B cell (primary cell): ENCODE results near the gene MRPL54. TPM values are rescaled to one million over a fixed set of nuclear protein-coding genes. Genes with fewer than 3 reads are reported as not detected.
"Not testable (repeated sequence)": the region's sequence is repeated elsewhere in the genome, so short reads cannot be mapped to it uniquely, and the experiment has no call there.

Experiments
- ATAC-seq: fragments of 200-7000 bp; cut with Tn5 transposase; one replicate; pipeline ENCODE4 v1.10.0; 2021; ENCODE audit warnings: low read depth, mild to moderate bottlenecking, moderate number of reproducible peaks, moderate library complexity
- CTCF ChIA-PET: fragments of 350-600 bp; sonication (Branson Sonifier 250); formaldehyde crosslinking; loops from one replicate; lab custom pipeline; 2021; ENCODE audit warnings: antibody characterized with exemption, inconsistent platforms; lab: Charles Lee
- POLR2A ChIA-PET: fragments of 350-600 bp; sonication (Branson Sonifier 250); formaldehyde crosslinking; loops from one replicate; lab custom pipeline; 2021; ENCODE audit warnings: antibody characterized with exemption; lab: Charles Lee
- DNase-seq: peaks from one replicate; pipeline ENCODE4 v3.0.0; 2013
- H2AFZ ChIP-seq: 2 replicates; pipeline ENCODE4 v1.6.1; 2012; ENCODE audit warnings: mild to moderate bottlenecking, low read depth, low read length; ENCODE audit not compliant: insufficient read depth, poor library complexity, severe bottlenecking
- H3K27ac ChIP-seq, 2 donors: 1 replicate in 1 of 2; 2 replicates in 1 of 2; pipeline ENCODE4 v1.5.1; 2012 to 2013; ENCODE audit warnings: low read length in 2 of 2, mild to moderate bottlenecking in 2 of 2, moderate library complexity in 1 of 2
- H3K27me3 ChIP-seq, 4 experiments: fragments of 200-600 bp in 1 of 4; sonication (generic) in 1 of 4; replicated peaks in 1 of 4; 1 replicate in 2 of 4; 2 replicates in 2 of 4; pipeline versions ENCODE4 v1.6.1 to v1.7.0; 2013 to 2016; ENCODE audit warnings: low read length in 3 of 4, mild to moderate bottlenecking in 2 of 4, mixed read lengths in 1 of 4, moderate library complexity in 1 of 4; ENCODE audit not compliant: insufficient read depth in 4 of 4, control insufficient read depth in 3 of 4; ENCODE audit errors: control extremely low read depth in 1 of 4
- H3K36me3 ChIP-seq, 2 experiments: replicated peaks in 1 of 2; 1 replicate in 1 of 2; 2 replicates in 1 of 2; pipeline versions ENCODE4 v1.6.1 to v1.7.1; 2013; ENCODE audit warnings: low read length in 1 of 2; ENCODE audit not compliant: insufficient read depth in 2 of 2, control insufficient read depth in 1 of 2; ENCODE audit errors: control extremely low read depth in 1 of 2, extremely low read depth in 1 of 2
- H3K4me1 ChIP-seq, 2 donors: fragments of 200-600 bp in 1 of 2; sonication (generic) in 1 of 2; 1 replicate in 1 of 2; 2 replicates in 1 of 2; pipeline versions ENCODE4 v1.5.1 to v1.6.1; 2013 to 2017; ENCODE audit warnings: low read length in 2 of 2; ENCODE audit not compliant: control insufficient read depth in 2 of 2, insufficient read depth in 2 of 2
- H3K4me2 ChIP-seq: replicated peaks from 2 replicates; pipeline ENCODE3; 2012; ENCODE audit warnings: mild to moderate bottlenecking, low read depth, low read length; ENCODE audit not compliant: poor library complexity, severe bottlenecking
- H3K4me3 ChIP-seq, 5 experiments: fragments of 200-600 bp in 1 of 5; sonication (generic) in 1 of 5; 1 replicate in 3 of 5; 2 replicates in 2 of 5; pipeline versions ENCODE4 v1.5.1 to v1.7.0; 2011 to 2016; ENCODE audit warnings: low read length in 4 of 5, mild to moderate bottlenecking in 4 of 5, low read depth in 2 of 5, control low read depth in 1 of 5, moderate library complexity in 1 of 5; ENCODE audit not compliant: insufficient read depth in 1 of 5; ENCODE audit errors: control extremely low read depth in 1 of 5, extremely low read depth in 1 of 5
- H3K79me2 ChIP-seq: fragments of 200-600 bp; sonication (generic); one replicate; pipeline ENCODE4 v1.6.0; 2016; ENCODE audit warnings: low read length; ENCODE audit not compliant: control insufficient read depth, insufficient read depth
- H3K9ac ChIP-seq: fragments of 200-600 bp; sonication (generic); 2 replicates; pipeline ENCODE4 v1.6.1; 2017; ENCODE audit warnings: mild to moderate bottlenecking, low read length, moderate library complexity
- H3K9me3 ChIP-seq, 3 donors: one replicate each; pipeline versions ENCODE4 v1.6.1 to v1.7.1; 2013; ENCODE audit warnings: low read length in 2 of 3; ENCODE audit not compliant: control insufficient read depth in 2 of 3, insufficient read depth in 1 of 3; ENCODE audit errors: control extremely low read depth in 1 of 3
- H4K20me1 ChIP-seq: 2 replicates; pipeline ENCODE4 v1.6.0; 2012; ENCODE audit warnings: mild to moderate bottlenecking, low read length; ENCODE audit not compliant: insufficient read depth, control insufficient read depth, poor library complexity, severe bottlenecking
- H3K27ac Mint-ChIP-seq: one replicate; pipeline ENCODE4 v1.8.0; 2021; ENCODE audit warnings: mixed read lengths
- H3K27me3 Mint-ChIP-seq: one replicate; pipeline ENCODE4 v1.8.0; 2021; ENCODE audit warnings: mixed read lengths
- H3K4me1 Mint-ChIP-seq: one replicate; pipeline ENCODE4 v1.8.0; 2021; ENCODE audit warnings: mixed read lengths
- H3K4me3 Mint-ChIP-seq: one replicate; pipeline ENCODE4 v1.8.0; 2021; ENCODE audit warnings: mixed read lengths
- H3K9me3 Mint-ChIP-seq: one replicate; pipeline ENCODE4 v1.8.0; 2022; ENCODE audit warnings: mixed read lengths; ENCODE audit not compliant: insufficient read depth
- EZH2 ChIP-seq: IDR thresholded peaks from 2 replicates; pipeline ENCODE4 v1.6.1; 2012; ENCODE audit warnings: borderline replicate concordance, low read depth, mild to moderate bottlenecking, moderate library complexity, low read length; ENCODE audit not compliant: insufficient read depth, poor library complexity, severe bottlenecking
- WGBS: methylation state at CpG from one replicate; pipeline ENCODE4 v1.1.5; 2013; ENCODE audit warnings: missing lambda C conversion rate; ENCODE audit not compliant: insufficient coverage; 5-methylcytosine and 5-hydroxymethylcytosine counted together
- intact Hi-C: fragments of 100-400 bp; cut with micrococcal nuclease; formaldehyde crosslinking; loops from one replicate; pipeline ENCODE4 v1.10.0; 2022
- polyA plus RNA-seq: library from polyadenylated mRNA; depleted of rRNA; stranded (reverse); fragments of >200 nt; gene quantifications from 2 replicates; pipeline ENCODE4 v1.2.3, GENCODE V29; 2012
- total RNA-seq, 2 donors: library from RNA; stranded (reverse); fragments of 120-200 nt in 1 of 2; gene quantifications; 1 replicate in 1 of 2; 2 replicates in 1 of 2; pipeline versions ENCODE4 v1.2.3 to v1.2.4, GENCODE V29; 2013 to 2022
- TF ChIP-seq, protein P1 (sequence below): fragments of 200-600 bp; IDR thresholded peaks from one replicate; pipeline ENCODE4 v1.8.0; 2022; ENCODE audit warnings: antibody characterized with exemption, mild to moderate bottlenecking

The MRPL54 gene
- total and polyA plus RNA-seq, 2 donors (not counting 1 experiment from before 2014, with no cell fraction given), result 54.3 to 75.1 TPM

DNA sequence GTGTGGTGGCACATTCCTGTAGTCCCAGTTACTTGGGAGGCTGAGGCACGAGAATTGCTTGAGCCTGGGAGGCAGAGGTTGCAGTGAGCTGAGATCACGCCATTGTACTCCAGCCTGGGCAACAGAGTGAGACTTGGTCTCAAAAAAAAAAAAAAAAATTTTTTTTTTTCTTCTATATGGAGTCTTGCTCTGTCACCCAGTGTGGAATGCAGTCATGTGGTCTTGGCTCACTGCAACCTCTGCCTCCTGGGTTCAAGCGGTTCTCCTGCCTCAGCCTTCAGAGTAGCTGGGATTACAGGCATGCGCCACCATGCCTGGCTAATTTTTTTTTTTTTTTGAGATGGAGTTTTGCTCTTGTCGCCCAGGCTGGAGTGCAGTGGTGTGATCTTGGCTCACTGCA lies 3.3 kb downstream of the MRPL54 start:
- H3K27ac Mint-ChIP-seq, H3K27me3 ChIP-seq, CTCF ChIA-PET, H3K27me3 Mint-ChIP-seq, H3K4me3 ChIP-seq, ATAC-seq, H3K9me3 ChIP-seq, H2AFZ ChIP-seq, POLR2A ChIA-PET, DNase-seq, H3K9ac ChIP-seq, H3K4me2 ChIP-seq, H3K27ac ChIP-seq, H3K9me3 Mint-ChIP-seq, H3K4me3 Mint-ChIP-seq: not testable (repeated sequence)
- Histone ChIP-seq H3K79me2 (peaks cover 30% of the 10 kb centered on the region), H3K4me1 (peaks cover 12 to 18% of the 10 kb centered on the region in 2 donors), H4K20me1 (peaks cover 38% of the 10 kb centered on the region), H3K36me3 (peaks cover 0 to 31% of the 10 kb centered on the region in 2 experiments)
- whole genome bisulfite sequencing, result 100% methylated on average over 3 of the region's 5 CpGs
- intact Hi-C loops, result loop anchor here (10.0 kb wide), 1 partner anchor 1919 kb away; the partner anchor contains the start of genes HSD11B1L and MICOS13
- H3K4me1 Mint-ChIP-seq, result peaks cover 24% of the 10 kb centered on the region

DNA sequence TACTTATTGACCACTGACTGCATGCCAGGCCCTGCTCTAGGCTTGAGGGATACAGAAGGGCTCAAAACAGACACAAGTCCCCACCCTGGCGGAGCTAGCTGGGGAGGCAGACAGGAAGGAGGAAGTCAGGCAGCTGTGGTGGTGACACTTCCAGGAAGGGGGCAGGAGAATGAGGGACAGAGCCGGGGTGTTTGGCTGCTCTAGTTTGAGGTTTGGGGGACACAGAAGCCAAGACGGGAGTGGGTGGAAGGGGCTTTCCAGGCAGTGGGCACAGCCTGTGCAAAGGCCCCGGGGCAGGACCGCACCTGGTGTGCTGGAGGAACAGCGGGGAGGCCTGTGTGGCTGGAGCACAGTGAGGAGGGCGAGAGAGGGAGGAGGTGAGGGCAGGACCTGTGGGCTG lies 4.0 kb downstream of the MRPL54 start:
- 84% methylated on average over 7 of the region's 7 CpGs for WGBS
- no peak overlapping the region for H3K27ac ChIP-seq
- H3K4me3 Mint-ChIP-seq, result no peak overlapping the region
- intact Hi-C loops, result loop anchor here (10.0 kb wide), 1 partner anchor 1918 kb away; the partner anchor contains the start of genes HSD11B1L and MICOS13
- DNase-seq (no peak), ATAC-seq (no peak)
- peaks cover 0 to 3% (median 0%) of the 10 kb centered on the region in 3 donors for H3K9me3 ChIP-seq
- H3K9ac ChIP-seq, result no peak overlapping the region
- H3K4me1 ChIP-seq, result peaks cover 9 to 12% of the 10 kb centered on the region in 2 donors
- POLR2A ChIA-PET, result no interaction called here
- H3K79me2 ChIP-seq, result peaks cover 22% of the 10 kb centered on the region
- peaks cover 17% of the 10 kb centered on the region for H3K4me1 Mint-ChIP-seq
- no peaks in the 10 kb centered on the region for H3K27me3 Mint-ChIP-seq
- no peaks in the 10 kb centered on the region for H3K27me3 ChIP-seq
- H3K4me2 ChIP-seq, result no peak overlapping the region
- H2AFZ ChIP-seq, result no peak overlapping the region
- TF ChIP-seq, protein P1, sequence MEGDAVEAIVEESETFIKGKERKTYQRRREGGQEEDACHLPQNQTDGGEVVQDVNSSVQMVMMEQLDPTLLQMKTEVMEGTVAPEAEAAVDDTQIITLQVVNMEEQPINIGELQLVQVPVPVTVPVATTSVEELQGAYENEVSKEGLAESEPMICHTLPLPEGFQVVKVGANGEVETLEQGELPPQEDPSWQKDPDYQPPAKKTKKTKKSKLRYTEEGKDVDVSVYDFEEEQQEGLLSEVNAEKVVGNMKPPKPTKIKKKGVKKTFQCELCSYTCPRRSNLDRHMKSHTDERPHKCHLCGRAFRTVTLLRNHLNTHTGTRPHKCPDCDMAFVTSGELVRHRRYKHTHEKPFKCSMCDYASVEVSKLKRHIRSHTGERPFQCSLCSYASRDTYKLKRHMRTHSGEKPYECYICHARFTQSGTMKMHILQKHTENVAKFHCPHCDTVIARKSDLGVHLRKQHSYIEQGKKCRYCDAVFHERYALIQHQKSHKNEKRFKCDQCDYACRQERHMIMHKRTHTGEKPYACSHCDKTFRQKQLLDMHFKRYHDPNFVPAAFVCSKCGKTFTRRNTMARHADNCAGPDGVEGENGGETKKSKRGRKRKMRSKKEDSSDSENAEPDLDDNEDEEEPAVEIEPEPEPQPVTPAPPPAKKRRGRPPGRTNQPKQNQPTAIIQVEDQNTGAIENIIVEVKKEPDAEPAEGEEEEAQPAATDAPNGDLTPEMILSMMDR, result no peak
- no peak for TF ChIP-seq EZH2
- H3K36me3 ChIP-seq, result peaks cover 0 to 31% of the 10 kb centered on the region in 2 experiments
- no peak overlapping the region for H3K4me3 ChIP-seq
- CTCF ChIA-PET, result no interaction called here
- H3K9me3 Mint-ChIP-seq, result no peaks in the 10 kb centered on the region
- peaks cover 38% of the 10 kb centered on the region for H4K20me1 ChIP-seq
- no peak overlapping the region for H3K27ac Mint-ChIP-seq
